ENCODE results near the gene CREB3. TPM values are rescaled to one million over a fixed set of nuclear protein-coding genes. Genes with fewer than 3 reads are reported as not detected.

CREB3 gene
- total RNA-seq, 6 donors from 2014 or later, result 27.2 to 61.3 (median 33.5) TPM

GRCh38 chr9:35705372-35705771, 27.1 kb upstream of the CREB3 start:
- WGBS, 2 donors, result 82 to 91% methylated on average over 5 to 7 of the region's 8 CpGs
- TF ChIP-seq POLR2AphosphoS5 (IDR thresholded peaks at IDR 0.05), result no peak
- no peak for TF ChIP-seq POLR2A (IDR thresholded peaks at IDR 0.05)
- TF ChIP-seq, protein P1, sequence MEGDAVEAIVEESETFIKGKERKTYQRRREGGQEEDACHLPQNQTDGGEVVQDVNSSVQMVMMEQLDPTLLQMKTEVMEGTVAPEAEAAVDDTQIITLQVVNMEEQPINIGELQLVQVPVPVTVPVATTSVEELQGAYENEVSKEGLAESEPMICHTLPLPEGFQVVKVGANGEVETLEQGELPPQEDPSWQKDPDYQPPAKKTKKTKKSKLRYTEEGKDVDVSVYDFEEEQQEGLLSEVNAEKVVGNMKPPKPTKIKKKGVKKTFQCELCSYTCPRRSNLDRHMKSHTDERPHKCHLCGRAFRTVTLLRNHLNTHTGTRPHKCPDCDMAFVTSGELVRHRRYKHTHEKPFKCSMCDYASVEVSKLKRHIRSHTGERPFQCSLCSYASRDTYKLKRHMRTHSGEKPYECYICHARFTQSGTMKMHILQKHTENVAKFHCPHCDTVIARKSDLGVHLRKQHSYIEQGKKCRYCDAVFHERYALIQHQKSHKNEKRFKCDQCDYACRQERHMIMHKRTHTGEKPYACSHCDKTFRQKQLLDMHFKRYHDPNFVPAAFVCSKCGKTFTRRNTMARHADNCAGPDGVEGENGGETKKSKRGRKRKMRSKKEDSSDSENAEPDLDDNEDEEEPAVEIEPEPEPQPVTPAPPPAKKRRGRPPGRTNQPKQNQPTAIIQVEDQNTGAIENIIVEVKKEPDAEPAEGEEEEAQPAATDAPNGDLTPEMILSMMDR (IDR thresholded peaks at IDR 0.05), result no peak
- TF ChIP-seq EP300 (IDR thresholded peaks at IDR 0.05), result no peak
- peak in 1 of 2 donors; percentile 29 for DNase-seq
- Histone ChIP-seq H3K27ac (no peak overlapping the region), H3K36me3 (peaks cover 81 to 98% (median 96%) of the 10 kb centered on the region in 4 donors), H3K4me1 (no peaks in the 10 kb centered on the region), H3K4me3 (no peak overlapping the region), H3K27me3 (no peaks in the 10 kb centered on the region), H3K9me3 (no peaks in the 10 kb centered on the region)
- no peak for ATAC-seq (ENCODE audit: low FRiP score in 2 of 2)

DNA sequence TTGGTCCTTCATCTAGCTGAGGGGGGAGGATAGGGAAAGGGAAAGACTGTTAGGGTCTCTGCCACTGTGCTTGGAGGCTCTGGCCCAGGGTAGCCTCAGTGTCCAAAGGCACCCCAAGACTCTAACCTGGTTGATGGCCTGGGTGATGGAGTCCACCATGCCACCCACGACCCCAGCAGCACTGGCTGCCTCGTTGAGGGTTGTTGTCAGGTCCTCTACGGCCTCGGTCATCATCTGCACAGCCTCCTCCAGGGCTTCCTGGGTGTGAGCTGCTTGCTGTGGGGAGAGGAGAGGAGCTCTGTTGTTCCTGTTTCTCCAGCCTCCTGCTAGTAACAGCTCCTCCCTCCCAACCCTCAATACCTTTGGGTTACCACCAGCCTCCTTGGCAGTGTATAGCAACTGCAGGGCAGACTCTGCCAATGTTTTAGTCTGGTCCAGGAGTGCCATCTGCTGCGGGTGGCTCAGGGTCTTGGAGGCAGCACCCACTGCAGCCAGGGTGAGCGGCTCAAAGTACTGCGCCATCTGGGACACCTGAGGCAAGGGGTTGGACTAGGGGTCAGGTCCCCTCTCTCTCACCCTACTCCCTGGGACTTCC, 26.5 kb upstream of the CREB3 start:
- H3K36me3 ChIP-seq, result peaks cover 81 to 98% (median 96%) of the 10 kb centered on the region in 4 donors
- peak; percentile 36 to 41 for ATAC-seq (ENCODE audit: low FRiP score in 2 of 2)

GRCh38 chr9:35706951-35707350, 25.5 kb upstream of the CREB3 start:
- H3K4me3 ChIP-seq, result no peak overlapping the region
- peak in 1 of 2 donors; percentile 43 for DNase-seq
- no peaks in the 10 kb centered on the region for H3K27me3 ChIP-seq
- ATAC-seq (ENCODE audit: low FRiP score in 2 of 2), result no peak
- 89 to 99% methylated on average over 4 to 10 of the region's 10 CpGs for WGBS, 2 donors
- no peaks in the 10 kb centered on the region for H3K9me3 ChIP-seq
- no peak overlapping the region for H3K27ac ChIP-seq
- peaks cover 79 to 98% (median 96%) of the 10 kb centered on the region in 4 donors for H3K36me3 ChIP-seq
- TF ChIP-seq POLR2AphosphoS5 (IDR thresholded peaks at IDR 0.05), result no peak
- TF ChIP-seq POLR2A (IDR thresholded peaks at IDR 0.05), result no peak
- TF ChIP-seq, protein P1 (IDR thresholded peaks at IDR 0.05), result no peak
- TF ChIP-seq EP300 (IDR thresholded peaks at IDR 0.05), result no peak
- H3K4me1 ChIP-seq, result no peaks in the 10 kb centered on the region

More for the DNA sequence above, 26.5 kb upstream of the CREB3 start:
- 90 to 95% methylated on average over 4 to 7 of the region's 7 CpGs for WGBS, 2 donors
- TF ChIP-seq POLR2A (IDR thresholded peaks at IDR 0.05) (no peak), POLR2AphosphoS5 (IDR thresholded peaks at IDR 0.05) (no peak), EP300 (IDR thresholded peaks at IDR 0.05) (no peak)
- TF ChIP-seq, protein P1 (IDR thresholded peaks at IDR 0.05), result no peak
- Histone ChIP-seq H3K9me3 (no peaks in the 10 kb centered on the region), H3K27me3 (no peaks in the 10 kb centered on the region), H3K4me3 (no peak overlapping the region), H3K27ac (no peak overlapping the region), H3K4me1 (no peaks in the 10 kb centered on the region)
- peak in 1 of 2 donors; percentile 41 for DNase-seq

DNA sequence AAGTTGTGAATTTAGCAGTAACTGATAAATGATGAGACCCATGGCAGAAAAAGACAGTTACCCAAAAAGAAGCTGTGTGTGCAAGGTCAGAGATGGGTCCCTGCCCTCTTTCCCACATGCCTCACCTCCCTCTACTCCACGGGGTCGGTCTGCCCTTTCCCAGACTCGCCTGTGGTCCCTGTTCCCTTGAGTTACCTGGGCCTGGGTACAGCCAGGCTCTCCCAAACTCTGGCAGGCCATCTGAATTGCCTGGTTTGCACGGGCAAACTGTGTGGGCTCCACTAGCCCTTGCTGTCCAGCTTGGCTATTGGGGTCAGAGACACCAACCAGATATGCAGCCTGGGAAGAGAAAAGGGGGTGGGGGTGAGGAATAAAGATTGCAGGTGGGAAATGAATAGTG, 24.3 kb upstream of the CREB3 start:
- DNase-seq (no peak), ATAC-seq (ENCODE audit: low FRiP score in 2 of 2) (no peak)
- H3K36me3 ChIP-seq, result peaks cover 84 to 98% (median 96%) of the 10 kb centered on the region in 4 donors

More for the DNA sequence above, 24.3 kb upstream of the CREB3 start:
- TF ChIP-seq POLR2A (IDR thresholded peaks at IDR 0.05), result no peak
- TF ChIP-seq, protein P1 (IDR thresholded peaks at IDR 0.05), result no peak
- TF ChIP-seq POLR2AphosphoS5 (IDR thresholded peaks at IDR 0.05), result no peak
- TF ChIP-seq EP300 (IDR thresholded peaks at IDR 0.05), result no peak
- Histone ChIP-seq H3K9me3 (no peaks in the 10 kb centered on the region), H3K4me3 (no peak overlapping the region), H3K27ac (no peak overlapping the region), H3K4me1 (no peaks in the 10 kb centered on the region), H3K27me3 (no peaks in the 10 kb centered on the region)
- WGBS, 2 donors, result 93 to 98% methylated on average over 4 of the region's 4 CpGs

Measured in upper lobe of left lung (tissue), 6 donors.